SK-N-SH treated with all-trans-retinoic acid at 6 μM for 48 hours (cell line): ENCODE data around the gene S100A8.

ENCODE experiments used
- ATAC-seq: fragments of 200-7000 bp; cut with Tn5 transposase; 3 replicates; pipeline ENCODE4 v1.9.1; 2020; ENCODE audit warnings: mild to moderate bottlenecking, moderate library complexity
- ARNTL ChIP-seq: fragments of 450-650 bp; formaldehyde crosslinking; IDR thresholded peaks from 2 replicates; pipeline ENCODE4 v1.5.0; 2020; ENCODE audit warnings: low read depth, mild to moderate bottlenecking, moderate library complexity, borderline replicate concordance
- BACH2 ChIP-seq: fragments of 250-450 bp; sonication (Bioruptor Pico); IDR thresholded peaks from 2 replicates; pipeline ENCODE4 v1.9.0; 2021; ENCODE audit warnings: mild to moderate bottlenecking, borderline replicate concordance
- CSDC2 ChIP-seq: fragments of 250-450 bp; sonication (Bioruptor Pico); IDR thresholded peaks from 2 replicates; pipeline ENCODE4 v1.5.0; 2020; ENCODE audit warnings: mild to moderate bottlenecking, moderate library complexity
- ESRRG ChIP-seq: fragments of 250-450 bp; sonication (Bioruptor Pico); IDR thresholded peaks from 2 replicates; pipeline ENCODE4 v1.6.1; 2021; ENCODE audit warnings: mild to moderate bottlenecking
- OSR1 ChIP-seq: fragments of 250-450 bp; sonication (Bioruptor Pico); IDR thresholded peaks from 2 replicates; pipeline ENCODE4 v1.8.0; 2022; ENCODE audit warnings: moderate library complexity, mild to moderate bottlenecking, inconsistent platforms
- SNAI2 ChIP-seq: fragments of 250-450 bp; sonication (Bioruptor Pico); IDR thresholded peaks from 2 replicates; pipeline ENCODE4 v1.5.0; 2020; ENCODE audit warnings: mild to moderate bottlenecking, moderate library complexity
- TCF4 ChIP-seq: fragments of 250-450 bp; sonication (Bioruptor Pico); IDR thresholded peaks from 2 replicates; pipeline ENCODE4 v1.8.0; 2021; ENCODE audit warnings: mild to moderate bottlenecking, moderate library complexity, borderline replicate concordance
- TOX ChIP-seq: fragments of 250-450 bp; sonication (Bioruptor Pico); IDR thresholded peaks from 2 replicates; pipeline ENCODE4 v1.8.0; 2021; ENCODE audit warnings: mild to moderate bottlenecking, moderate library complexity, borderline replicate concordance
- ZFP3 ChIP-seq: fragments of 250-450 bp; sonication (Bioruptor Pico); IDR thresholded peaks from 2 replicates; pipeline ENCODE4 v1.5.0; 2020; ENCODE audit warnings: mild to moderate bottlenecking, moderate library complexity
- ZFP30 ChIP-seq: fragments of 450-650 bp; formaldehyde crosslinking; IDR thresholded peaks from 2 replicates; pipeline ENCODE4 v1.5.0; 2022; ENCODE audit warnings: mild to moderate bottlenecking, moderate library complexity
- ZNF565 ChIP-seq: fragments of 450-650 bp; formaldehyde crosslinking; conservative IDR thresholded peaks from 2 replicates; pipeline ENCODE4 v1.5.0; 2020; ENCODE audit warnings: low read depth, mild to moderate bottlenecking, moderate library complexity
- ZNF8 ChIP-seq: fragments of 450-650 bp; formaldehyde crosslinking; IDR thresholded peaks from 2 replicates; pipeline ENCODE4 v1.5.0; 2020; ENCODE audit warnings: mild to moderate bottlenecking, moderate library complexity
- TF ChIP-seq, protein P1 (sequence below): fragments of 250-450 bp; sonication (Bioruptor Pico); IDR thresholded peaks from 2 replicates; pipeline ENCODE4 v1.5.1; 2020; ENCODE audit warnings: low read depth, mild to moderate bottlenecking, moderate library complexity
- TF ChIP-seq, protein P2 (sequence below): fragments of 250-450 bp; sonication (Bioruptor Pico); IDR thresholded peaks from 2 replicates; pipeline ENCODE4 v1.5.0; 2020; ENCODE audit warnings: mild to moderate bottlenecking, moderate library complexity

S100A8 gene

DNA sequence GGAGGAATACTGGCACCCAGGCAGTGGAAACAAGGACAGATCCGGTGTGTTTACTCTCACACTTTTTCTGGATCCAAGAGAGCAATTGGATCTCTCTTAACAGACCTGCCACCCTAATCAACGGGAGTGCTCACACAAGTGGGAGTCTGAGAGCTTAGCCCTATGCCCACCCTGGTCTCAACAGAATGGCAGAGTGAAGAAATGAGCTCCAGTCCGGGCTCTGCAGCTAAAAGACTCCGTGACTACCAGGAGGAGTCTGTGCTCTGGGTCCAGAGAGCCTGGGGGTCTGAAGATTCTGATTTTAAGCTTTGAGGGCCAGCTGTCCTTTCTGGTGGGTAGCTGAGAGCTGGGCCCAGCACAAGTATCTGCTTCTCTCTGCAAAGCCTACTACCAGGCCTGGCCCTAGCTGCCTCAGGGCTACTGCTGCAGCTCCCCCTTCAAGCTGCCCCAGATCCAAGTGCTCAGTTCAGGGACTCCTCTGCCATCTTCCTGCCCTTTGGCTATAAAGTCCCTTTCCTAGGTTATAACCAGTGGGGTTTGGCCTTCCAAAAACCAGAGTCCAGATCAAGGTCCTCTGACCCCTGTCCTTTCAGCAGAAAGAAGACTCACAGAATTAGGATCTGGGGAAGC is 29.3 kb downstream of the S100A8 start:
- TF ChIP-seq TOX (no peak), ESRRG (CRISPR knock-in tag) (no peak), CSDC2 (CRISPR knock-in tag) (no peak), ZFP30 (CRISPR knock-in tag) (no peak)
- TF ChIP-seq, protein P1, sequence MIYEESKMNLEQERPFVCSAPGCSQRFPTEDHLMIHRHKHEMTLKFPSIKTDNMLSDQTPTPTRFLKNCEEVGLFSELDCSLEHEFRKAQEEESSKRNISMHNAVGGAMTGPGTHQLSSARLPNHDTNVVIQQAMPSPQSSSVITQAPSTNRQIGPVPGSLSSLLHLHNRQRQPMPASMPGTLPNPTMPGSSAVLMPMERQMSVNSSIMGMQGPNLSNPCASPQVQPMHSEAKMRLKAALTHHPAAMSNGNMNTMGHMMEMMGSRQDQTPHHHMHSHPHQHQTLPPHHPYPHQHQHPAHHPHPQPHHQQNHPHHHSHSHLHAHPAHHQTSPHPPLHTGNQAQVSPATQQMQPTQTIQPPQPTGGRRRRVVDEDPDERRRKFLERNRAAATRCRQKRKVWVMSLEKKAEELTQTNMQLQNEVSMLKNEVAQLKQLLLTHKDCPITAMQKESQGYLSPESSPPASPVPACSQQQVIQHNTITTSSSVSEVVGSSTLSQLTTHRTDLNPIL (CRISPR knock-in tag), result no peak
- TF ChIP-seq, protein P2, sequence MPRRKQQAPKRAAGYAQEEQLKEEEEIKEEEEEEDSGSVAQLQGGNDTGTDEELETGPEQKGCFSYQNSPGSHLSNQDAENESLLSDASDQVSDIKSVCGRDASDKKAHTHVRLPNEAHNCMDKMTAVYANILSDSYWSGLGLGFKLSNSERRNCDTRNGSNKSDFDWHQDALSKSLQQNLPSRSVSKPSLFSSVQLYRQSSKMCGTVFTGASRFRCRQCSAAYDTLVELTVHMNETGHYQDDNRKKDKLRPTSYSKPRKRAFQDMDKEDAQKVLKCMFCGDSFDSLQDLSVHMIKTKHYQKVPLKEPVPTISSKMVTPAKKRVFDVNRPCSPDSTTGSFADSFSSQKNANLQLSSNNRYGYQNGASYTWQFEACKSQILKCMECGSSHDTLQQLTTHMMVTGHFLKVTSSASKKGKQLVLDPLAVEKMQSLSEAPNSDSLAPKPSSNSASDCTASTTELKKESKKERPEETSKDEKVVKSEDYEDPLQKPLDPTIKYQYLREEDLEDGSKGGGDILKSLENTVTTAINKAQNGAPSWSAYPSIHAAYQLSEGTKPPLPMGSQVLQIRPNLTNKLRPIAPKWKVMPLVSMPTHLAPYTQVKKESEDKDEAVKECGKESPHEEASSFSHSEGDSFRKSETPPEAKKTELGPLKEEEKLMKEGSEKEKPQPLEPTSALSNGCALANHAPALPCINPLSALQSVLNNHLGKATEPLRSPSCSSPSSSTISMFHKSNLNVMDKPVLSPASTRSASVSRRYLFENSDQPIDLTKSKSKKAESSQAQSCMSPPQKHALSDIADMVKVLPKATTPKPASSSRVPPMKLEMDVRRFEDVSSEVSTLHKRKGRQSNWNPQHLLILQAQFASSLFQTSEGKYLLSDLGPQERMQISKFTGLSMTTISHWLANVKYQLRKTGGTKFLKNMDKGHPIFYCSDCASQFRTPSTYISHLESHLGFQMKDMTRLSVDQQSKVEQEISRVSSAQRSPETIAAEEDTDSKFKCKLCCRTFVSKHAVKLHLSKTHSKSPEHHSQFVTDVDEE (CRISPR knock-in tag), result no peak
- TF ChIP-seq, all 23 proteins: peak for 0
- no peak for ATAC-seq

DNA sequence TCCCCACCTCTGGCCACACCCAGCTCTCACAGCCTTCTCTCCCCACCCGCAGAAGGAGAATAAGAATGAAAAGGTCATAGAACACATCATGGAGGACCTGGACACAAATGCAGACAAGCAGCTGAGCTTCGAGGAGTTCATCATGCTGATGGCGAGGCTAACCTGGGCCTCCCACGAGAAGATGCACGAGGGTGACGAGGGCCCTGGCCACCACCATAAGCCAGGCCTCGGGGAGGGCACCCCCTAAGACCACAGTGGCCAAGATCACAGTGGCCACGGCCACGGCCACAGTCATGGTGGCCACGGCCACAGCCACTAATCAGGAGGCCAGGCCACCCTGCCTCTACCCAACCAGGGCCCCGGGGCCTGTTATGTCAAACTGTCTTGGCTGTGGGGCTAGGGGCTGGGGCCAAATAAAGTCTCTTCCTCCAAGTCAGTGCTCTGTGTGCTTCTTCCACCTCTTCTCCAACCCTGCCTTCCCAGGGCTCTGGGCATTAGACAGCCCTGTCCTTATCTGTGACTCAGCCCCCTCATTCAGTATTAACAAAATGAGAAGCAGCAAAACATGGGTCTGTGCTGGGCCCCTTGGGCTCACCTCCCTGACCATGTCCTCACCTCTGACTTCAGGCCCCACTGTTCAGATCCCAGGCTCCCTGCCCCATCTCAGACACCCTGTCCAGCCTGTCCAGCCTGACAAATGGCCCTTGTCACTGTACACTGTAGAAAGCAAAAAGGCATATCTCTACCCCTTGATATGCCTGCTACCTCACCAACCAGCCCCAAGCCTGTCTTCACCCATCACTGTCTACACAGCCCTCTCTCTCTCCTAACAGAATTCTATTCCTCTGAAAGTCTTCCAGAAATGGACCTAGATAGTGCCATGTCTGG is 30.0 kb downstream of the S100A8 start:
- TF ChIP-seq ZNF8 (CRISPR knock-in tag) (no peak), TOX (no peak), ARNTL (no peak), TCF4 (CRISPR knock-in tag) (no peak), OSR1 (CRISPR knock-in tag) (no peak), ZNF565 (CRISPR knock-in tag) (no peak), ZFP3 (CRISPR knock-in tag) (no peak)
- TF ChIP-seq, protein P2 (CRISPR knock-in tag), result no peak
- ATAC-seq, result no peak

DNA sequence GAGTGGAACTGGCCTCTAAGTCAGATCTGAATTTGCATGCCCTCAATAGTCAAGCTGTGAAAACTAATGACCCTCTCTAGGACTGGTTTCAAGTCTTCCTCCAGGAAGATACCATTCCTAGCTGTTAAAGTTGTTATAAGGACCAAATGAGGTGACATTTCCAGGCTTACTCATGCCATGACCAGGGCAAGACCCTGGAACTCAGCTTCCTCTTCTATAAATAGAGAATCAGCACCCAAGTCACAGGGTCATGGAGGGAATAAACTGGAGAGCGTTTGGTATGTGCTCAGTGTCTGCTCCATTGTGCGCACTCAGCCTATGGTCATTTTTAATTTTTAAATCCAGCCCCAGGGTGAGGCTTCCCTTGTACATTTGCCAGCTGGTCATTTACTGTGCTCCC is 30.7 kb downstream of the S100A8 start:
- TF ChIP-seq BACH2 (CRISPR knock-in tag) (no peak), ZNF8 (CRISPR knock-in tag) (no peak), ZFP3 (CRISPR knock-in tag) (no peak), SNAI2 (no peak), ZFP30 (CRISPR knock-in tag) (no peak), ESRRG (CRISPR knock-in tag) (no peak)
- TF ChIP-seq, protein P2 (CRISPR knock-in tag), result no peak
- TF ChIP-seq, protein P1 (CRISPR knock-in tag), result no peak
- ATAC-seq, result no peak
